Activated CD4-positive, alpha-beta T cell treated with anti-CD3 and anti-CD28 coated beads for 48 hours (primary cell): ENCODE data around the gene BAHD1.
A peak's percentile ranks its signal among the peaks of the same experiment; 100 is the strongest.

Source experiments
- DNase-seq: peaks from one replicate; pipeline ENCODE4 v3.0.0-alpha.2; 2020

Gene BAHD1

DNA sequence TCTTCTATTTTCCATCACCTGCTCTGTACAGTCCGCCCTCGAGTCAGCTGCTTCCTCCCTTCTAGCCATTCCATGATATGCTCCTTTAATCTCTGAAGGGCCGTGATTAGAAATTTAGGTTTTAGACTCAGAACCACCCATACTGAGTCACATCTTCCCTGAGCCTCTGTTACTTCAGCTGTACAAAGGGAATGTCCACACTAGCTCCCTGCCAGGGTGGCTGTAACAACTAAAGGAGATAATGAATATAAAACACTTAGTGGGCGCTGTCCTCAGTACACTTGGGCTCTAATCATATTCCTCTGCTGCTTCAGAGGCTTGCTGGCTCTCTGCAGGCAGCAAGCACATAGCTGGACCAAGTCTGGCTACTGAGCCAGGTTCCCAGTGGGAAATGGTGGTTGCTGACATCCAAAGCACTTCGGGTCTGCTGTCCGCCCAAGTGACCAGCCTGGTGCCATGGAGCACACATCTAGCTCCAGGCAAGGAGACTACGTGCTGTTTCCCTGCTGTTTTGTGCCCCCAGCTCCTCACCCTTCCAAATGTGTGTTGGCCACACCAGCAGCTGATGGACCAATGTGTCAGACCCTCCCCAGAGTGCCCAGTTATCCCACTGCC, 29.1 kb downstream of the BAHD1 start:
- DNase-seq: no peak

- peak; percentile 47 for DNase-seq
Measured at GRCh38 chr15:40470423-40471104, 29.8 kb downstream of the BAHD1 start, which contains the start of gene CHST14. Gene CHST14, plus strand, starts transcription at chr15:40470984. Its CDS starts 230 bp downstream, at chr15:40471214.

GRCh38 chr15:40471105-40471807, 30.5 kb downstream of the BAHD1 start:
- DNase-seq: peak; percentile 25

GRCh38 chr15:40471808-40472150, 31.0 kb downstream of the BAHD1 start:
- peak; percentile 26 for DNase-seq

DNA sequence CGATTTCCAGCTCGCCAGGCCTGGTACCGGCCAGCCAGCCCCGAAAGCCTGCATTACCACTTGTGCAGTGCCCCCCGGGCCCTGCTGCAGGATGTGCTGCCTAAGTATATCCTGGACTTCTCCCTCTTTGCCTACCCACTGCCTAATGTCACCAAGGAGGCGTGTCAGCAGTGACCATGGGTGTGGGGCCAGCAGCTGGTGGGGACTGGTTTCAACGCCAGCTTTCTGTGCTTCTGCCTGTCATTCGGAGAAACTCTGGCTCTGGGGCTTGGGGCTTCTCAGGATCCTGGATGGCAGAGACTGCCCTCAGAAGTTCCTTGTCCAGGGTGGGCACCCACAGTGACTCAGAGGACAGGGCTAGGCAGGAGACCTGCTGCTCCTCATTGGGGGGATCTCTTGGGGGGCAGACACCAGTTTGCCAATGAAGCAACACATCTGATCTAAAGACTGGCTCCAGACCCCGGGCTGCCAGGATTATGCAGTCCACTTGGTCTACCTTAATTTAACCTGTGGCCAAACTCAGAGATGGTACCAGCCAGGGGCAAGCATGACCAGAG, 31.5 kb downstream of the BAHD1 start:
- no peak for DNase-seq

- DNase-seq: no peak
Measured at GRCh38 chr15:40474581-40474980, 33.8 kb downstream of the BAHD1 start.

DNA sequence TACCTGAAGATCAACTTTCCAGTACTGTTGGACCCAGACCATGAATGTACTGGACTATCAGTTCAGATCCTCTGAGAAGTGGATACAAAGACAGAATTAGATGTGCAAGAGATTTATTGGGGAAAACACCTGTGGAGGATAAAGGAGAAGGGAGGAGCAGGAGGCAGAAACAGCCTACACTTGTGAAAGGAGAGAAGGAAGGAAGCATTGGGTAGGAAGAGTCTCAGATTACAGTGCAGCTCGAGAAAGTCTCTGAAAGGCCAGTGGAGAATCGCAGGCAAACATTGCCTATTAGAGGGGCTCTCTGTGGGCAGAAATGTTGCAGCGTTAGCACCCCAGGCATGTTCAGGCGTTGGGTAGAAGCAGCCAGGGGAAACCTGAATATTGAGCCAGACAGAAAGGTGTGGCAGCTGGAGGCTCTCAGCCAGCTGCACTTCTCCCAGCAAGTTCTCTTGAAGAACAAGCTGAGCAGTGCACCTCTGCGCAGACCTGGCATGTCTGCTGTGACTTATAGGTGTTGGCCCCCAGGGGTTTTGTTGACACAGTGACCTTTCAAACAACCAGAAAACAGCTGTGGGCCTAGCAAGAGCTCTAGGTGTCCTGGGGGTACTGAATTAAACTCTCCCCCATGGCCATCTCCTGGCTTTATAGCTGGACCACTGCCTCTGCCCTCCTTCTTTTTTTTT, 37.0 kb downstream of the BAHD1 start:
- no peak for DNase-seq

GRCh38 chr15:40479024-40479423, 38.3 kb downstream of the BAHD1 start:
- DNase-seq: no peak

DNA sequence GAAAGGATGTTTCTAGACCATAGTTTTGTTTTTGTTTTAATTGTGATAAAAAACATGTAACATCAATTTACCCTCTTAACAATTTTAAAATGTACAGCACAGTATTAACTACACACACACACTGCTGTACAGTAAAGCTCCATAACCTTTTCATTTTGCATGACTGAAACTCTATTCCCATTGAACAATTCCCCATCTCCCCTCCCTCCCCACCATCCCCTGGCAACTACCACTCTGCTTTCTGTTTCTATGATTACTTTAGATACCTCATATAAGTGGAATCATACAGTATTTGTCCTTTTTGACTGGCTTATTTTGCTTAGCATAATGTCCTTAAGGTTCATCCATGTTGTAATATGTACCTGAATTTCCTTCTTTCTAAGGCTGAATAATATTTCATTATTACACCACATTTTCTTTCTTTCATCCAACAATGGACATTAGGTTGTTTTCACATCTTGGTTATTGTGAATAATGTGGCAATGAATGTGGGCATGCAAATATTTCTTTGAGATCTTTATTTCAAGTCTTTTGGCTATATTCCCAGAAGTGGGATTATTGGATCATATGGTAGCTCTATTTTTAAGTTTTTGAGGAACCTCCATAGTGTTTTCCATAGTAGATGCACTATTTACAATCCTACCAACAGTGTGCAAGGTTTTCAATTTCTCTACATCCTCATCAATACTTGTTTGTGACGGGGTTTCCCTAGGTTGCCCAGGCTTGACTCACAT, 40.8 kb downstream of the BAHD1 start:
- DNase-seq: no peak

DNA sequence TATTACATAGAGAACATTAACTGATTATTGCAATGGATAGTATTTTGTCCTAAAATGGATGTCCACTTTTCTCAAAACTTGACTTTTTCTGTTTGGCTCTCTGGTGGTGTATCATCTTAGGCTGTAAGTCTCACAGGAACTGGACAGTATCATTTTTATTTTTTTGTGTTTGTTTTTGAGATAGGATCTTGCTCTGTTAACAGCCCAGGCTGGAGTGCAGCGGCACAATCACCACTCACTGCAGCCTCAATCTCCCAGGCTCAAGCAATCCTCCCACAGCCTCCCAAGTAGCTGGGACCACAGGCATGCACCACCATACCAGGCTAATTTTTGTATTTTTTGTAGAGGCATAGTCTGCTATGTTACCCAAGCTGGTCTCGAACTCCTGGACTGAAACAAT, 43.2 kb downstream of the BAHD1 start:
- DNase-seq: no peak

DNA sequence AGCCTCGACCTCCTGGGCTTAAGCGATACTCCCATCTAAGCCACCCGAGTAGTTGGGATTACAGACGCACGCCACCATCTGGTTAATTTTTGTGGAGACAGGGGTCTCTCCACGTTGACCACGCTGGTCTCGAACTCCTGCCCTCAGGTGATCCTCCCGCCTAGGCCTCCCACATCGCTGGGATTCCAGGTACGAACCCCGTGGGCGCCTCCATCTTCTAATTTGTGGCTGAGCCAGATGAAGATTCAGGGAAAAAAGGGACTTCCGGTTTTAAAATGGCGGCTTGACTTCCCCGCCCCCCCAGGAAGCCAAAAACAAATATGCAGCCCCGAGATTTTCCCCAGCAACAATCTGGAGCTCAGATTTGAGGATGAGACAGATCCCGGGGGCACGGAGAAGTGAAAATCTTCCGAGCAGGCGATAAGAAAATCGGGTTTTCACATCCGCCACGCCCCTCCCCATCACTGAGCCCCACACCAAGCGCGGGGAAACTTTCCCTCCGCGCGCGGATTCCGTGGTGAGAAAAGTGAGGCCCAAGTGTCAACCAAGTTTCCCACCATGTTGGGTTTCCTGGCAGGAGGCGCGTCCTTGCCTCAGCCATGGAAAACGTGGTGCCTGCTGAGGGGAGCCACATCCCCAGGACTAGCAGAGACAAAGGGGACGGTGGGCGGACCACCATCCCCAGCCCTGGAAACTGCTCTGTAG, 45.5 kb downstream of the BAHD1 start:
- DNase-seq: no peak

DNA sequence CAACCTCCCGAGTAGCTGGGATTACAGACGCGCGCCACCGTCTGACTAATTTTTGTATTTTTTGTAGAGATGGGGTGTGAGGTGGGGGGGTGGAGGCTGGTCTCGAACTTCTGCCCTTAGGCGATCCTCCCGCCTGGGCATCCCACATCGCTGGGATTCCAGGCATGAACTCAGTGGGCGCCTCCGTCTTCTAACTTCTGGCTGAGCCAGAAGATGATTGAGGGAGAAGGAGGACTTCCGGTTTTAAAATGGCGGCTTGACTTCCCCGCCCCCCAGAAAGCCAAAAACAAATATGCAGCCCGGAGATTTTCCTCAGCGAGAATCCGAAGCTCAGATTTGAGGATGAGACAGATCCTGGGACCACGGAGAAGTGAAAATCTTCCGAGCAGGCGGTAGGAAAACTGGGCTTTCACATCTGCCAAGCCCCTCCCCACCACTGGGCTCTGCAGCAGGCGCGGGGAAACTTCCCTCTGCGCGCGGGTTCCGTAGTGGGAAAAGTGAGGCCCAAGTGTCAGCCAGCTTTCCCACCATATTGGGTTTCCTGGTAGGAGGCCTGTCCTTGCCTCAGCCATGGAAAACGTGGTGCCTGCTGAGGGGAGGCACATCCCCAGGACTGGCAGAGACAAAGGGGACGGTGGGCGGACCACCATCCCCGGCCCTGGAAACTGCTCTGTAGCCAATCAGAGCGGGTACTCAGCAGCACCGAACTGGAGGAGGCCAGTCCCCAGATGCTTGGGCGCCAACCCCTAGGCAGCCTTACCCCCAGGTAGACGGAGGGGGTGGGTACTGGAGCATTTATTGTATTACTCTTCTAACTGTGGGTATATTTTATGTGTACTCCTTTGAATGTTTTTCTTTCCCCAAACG, 47.3 kb downstream of the BAHD1 start:
- no peak for DNase-seq

DNA sequence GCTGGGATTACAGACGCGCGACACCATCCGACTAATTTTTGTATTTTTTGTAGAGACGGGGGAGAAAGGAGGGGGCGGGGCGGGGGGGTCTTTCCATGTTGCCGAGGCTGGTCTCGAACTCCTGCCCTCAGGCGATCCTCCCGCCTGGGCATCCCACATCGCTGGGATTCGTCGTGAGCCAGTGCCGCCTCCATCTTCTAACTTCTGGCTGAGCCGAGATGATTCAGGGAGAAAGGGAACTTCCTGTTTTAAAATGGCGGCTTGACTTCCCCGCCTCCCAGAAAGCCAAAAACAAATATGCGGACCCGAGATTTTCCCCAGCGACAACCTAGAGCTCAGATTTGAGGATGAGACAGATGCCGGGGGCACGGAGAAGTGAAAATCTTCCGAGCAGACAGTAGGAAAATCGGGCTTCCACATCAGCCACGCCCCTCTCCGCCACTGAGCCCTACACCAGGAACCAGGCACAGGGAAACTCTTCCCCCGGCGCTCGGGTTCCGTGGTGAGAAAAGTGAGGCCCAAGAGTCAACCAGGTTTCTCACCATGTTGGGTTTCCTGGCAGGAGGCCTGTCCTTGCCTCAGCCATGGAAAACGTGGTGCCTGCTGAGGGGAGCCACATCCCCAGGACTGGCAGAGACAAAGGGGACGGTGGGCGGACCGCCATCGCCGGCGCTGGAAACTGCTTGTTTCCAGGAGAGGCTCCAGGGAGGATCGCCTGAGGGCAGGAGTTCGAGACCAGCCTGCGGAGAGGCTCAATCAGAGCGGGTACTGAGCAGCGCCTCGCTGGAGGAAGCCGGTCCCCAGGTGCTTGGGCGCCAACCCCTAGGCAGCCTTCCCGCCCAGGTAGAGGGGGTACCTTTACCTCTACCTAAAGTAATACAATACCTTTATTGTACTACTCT, 48.8 kb downstream of the BAHD1 start:
- no peak for DNase-seq

DNA sequence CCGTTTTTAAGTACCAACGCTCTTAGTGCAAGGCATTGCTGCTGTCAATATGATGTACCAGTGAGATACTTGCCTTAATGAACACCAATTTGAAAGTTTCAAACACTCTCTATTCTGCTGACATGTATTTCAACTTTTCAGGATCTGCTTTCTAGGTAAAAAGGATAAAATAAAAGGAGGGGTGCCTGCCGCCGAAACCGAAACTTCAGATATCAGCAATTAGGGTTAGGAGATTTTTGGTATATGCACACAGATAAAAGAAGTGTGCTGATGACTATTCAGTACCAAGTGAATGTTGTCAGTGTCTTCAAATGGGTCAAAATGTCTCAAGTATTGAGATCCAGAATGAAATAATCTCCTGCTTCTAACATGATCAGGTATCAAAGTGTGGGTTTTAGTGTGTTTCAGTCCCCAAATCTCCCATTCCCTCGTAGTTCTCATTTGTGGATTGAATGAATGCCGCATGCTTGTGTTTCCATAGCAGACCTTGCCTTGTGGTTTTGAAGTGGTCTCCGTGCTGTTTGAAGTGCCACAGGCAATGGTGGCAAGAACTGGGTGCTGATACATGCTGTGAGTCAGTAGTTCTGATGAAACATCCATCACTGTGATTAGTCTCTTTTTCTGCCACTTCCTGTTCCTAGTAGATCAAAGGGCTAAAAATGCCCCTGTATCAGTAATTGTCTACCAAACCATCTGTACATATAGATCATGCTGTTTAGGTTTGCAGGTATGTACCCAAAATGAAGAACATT, 52.5 kb downstream of the BAHD1 start:
- DNase-seq: peak; percentile 78

DNA sequence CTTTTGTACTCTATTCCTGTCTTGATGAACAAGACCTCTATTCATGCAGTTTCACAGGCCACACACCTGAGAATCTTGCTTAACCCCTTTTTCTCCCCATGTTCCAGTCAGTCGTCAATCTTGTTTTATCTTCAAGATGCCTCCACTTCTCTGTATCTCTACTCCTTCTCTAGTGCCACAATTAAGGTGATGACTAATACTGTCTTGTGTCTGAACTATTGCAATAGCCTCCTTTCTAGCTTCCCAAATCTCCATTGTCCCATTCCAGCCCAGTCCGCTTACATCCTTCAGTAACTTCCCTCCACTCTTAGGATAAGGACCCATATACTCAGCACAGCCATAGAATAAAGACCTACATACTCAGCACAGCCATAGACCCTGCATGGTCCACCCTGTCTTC, 54.8 kb downstream of the BAHD1 start:
- DNase-seq: no peak

- no peak for DNase-seq
Measured at GRCh38 chr15:40498418-40498817, 57.7 kb downstream of the BAHD1 start.

- no peak for DNase-seq
Measured at GRCh38 chr15:40498891-40499290, 58.1 kb downstream of the BAHD1 start.

DNA sequence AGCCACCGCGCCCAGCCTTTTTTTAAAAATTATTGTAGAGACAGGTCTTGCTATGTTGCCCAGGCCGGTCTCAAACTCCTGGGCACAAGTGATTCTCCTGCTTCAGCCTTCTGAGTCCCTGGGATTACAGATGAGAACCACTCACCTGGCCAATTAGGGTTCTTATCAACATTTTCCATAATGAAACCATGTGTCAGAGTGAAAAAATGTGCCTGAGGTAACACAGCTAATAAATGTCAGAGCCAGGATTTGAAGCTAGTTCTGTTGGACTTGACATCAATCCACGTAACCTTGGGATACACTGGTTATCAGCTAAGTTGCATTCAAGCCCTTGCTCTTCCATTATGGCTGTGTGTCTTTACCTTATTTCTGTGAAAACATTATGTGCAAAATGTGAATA, 59.2 kb downstream of the BAHD1 start:
- DNase-seq: no peak
